SK-N-SH (cell line): ENCODE results near the gene C6orf136. TPM values are rescaled to one million over a fixed set of nuclear protein-coding genes. Genes with fewer than 3 reads are reported as not detected.

Experiments used
- CTCF ChIA-PET: fragments of 300-600, 350-600 bp; formaldehyde crosslinking; extraction: SDS; loops from one replicate; lab custom pipeline; 2021; lab: Yijun Ruan, JAX
- POLR2A ChIA-PET: fragments of 350-600 bp; sonication (Branson Sonifier 250); formaldehyde crosslinking; extraction: SDS; loops from one replicate; lab custom pipeline; 2020; ENCODE audit warnings: antibody characterized with exemption, inconsistent platforms; lab: Yijun Ruan, JAX
- DNase-seq: peaks from one replicate; pipeline ENCODE4 v3.0.0; 2012
- H2AFZ ChIP-seq: fragments of 200-600 bp; sonication (generic); 2 replicates; pipeline ENCODE4 v1.8.1; 2016; ENCODE audit warnings: antibody characterized with exemption, mild to moderate bottlenecking, low read depth
- H3F3A ChIP-seq: fragments of 200-600 bp; sonication (generic); replicated peaks from 2 replicates; pipeline ENCODE3; 2016; ENCODE audit warnings: antibody characterized with exemption, mild to moderate bottlenecking; ENCODE audit not compliant: insufficient read depth
- H3K27ac ChIP-seq, 2 experiments: fragments of 200-500 bp in 1 of 2; fragments of 200-600 bp in 1 of 2; sonication (Bioruptor generic) in 1 of 2; sonication (generic), shearing (Covaris generic) in 1 of 2; 2 replicates each; pipeline versions ENCODE4 v1.5.1 to v1.6.1; 2014 to 2016; ENCODE audit warnings: low read depth in 2 of 2, inconsistent platforms in 1 of 2, low read length in 1 of 2, mild to moderate bottlenecking in 1 of 2, mixed read lengths in 1 of 2
- H3K27me3 ChIP-seq: fragments of 200-600 bp; sonication (generic), shearing (Covaris generic); 2 replicates; pipeline ENCODE4 v1.6.1; 2016; ENCODE audit warnings: mixed run types; ENCODE audit not compliant: insufficient read depth
- H3K36me3 ChIP-seq, 2 experiments: fragments of 200-500 bp in 1 of 2; fragments of 200-600 bp in 1 of 2; sonication (Bioruptor generic) in 1 of 2; sonication (generic) in 1 of 2; replicated peaks in 1 of 2; 2 replicates each; pipeline versions ENCODE3 to v1.5.1; 2014 to 2016; ENCODE audit warnings: low read length in 1 of 2, mild to moderate bottlenecking in 1 of 2; ENCODE audit not compliant: insufficient read depth in 2 of 2, control insufficient read depth in 1 of 2
- H3K4me1 ChIP-seq, 2 experiments: fragments of 200-500 bp in 1 of 2; fragments of 200-600 bp in 1 of 2; sonication (Bioruptor generic) in 1 of 2; sonication (generic), shearing (Covaris generic) in 1 of 2; 2 replicates each; pipeline versions ENCODE4 v1.5.1 to v1.6.1; 2014 to 2016; ENCODE audit warnings: low read depth in 1 of 2, low read length in 1 of 2, mixed run types in 1 of 2; ENCODE audit not compliant: insufficient read depth in 2 of 2, control insufficient read depth in 1 of 2
- H3K4me2 ChIP-seq: fragments of 200-600 bp; sonication (generic), shearing (Covaris generic); 2 replicates; pipeline ENCODE4 v1.6.1; 2017; ENCODE audit warnings: mixed run types
- H3K4me3 ChIP-seq, 2 experiments: fragments of 200-500 bp in 1 of 2; fragments of 200-600 bp in 1 of 2; sonication (Bioruptor generic) in 1 of 2; sonication (generic), shearing (Covaris generic) in 1 of 2; 2 replicates each; pipeline versions ENCODE4 v1.5.1 to v1.8.1; 2014 to 2016; ENCODE audit warnings: low read depth in 2 of 2, inconsistent platforms in 1 of 2, low read length in 1 of 2, mild to moderate bottlenecking in 1 of 2, mixed read lengths in 1 of 2, moderate library complexity in 1 of 2
- H3K79me2 ChIP-seq: fragments of 200-600 bp; sonication (generic); 2 replicates; pipeline ENCODE4 v1.8.1; 2017; ENCODE audit warnings: mild to moderate bottlenecking; ENCODE audit not compliant: insufficient read depth
- H3K9ac ChIP-seq: fragments of 200-600 bp; sonication (generic); 2 replicates; pipeline ENCODE4 v1.6.1; 2017; ENCODE audit warnings: mixed run types
- H3K9me2 ChIP-seq: fragments of 200-600 bp; sonication (generic); 2 replicates; pipeline ENCODE4 v1.6.1; 2017; ENCODE audit warnings: mixed run types
- H3K9me3 ChIP-seq: fragments of 200-600 bp; sonication (generic); 2 replicates; pipeline ENCODE4 v1.6.1; 2017; ENCODE audit warnings: mixed run types, mild to moderate bottlenecking, moderate library complexity
- H4K20me1 ChIP-seq: fragments of 200-600 bp; sonication (generic); 2 replicates; pipeline ENCODE4 v1.6.1; 2017; ENCODE audit warnings: mild to moderate bottlenecking, mixed run types; ENCODE audit not compliant: insufficient read depth
- FOSL2 ChIP-seq: IDR thresholded peaks from 2 replicates; pipeline ENCODE4 v1.4.0; 2012; ENCODE audit warnings: low read depth, mild to moderate bottlenecking, moderate library complexity, borderline replicate concordance
- FOXM1 ChIP-seq: IDR thresholded peaks from 2 replicates; pipeline ENCODE4 v1.4.0; 2012; ENCODE audit warnings: low read depth, mild to moderate bottlenecking
- GABPA ChIP-seq: IDR thresholded peaks from 2 replicates; pipeline ENCODE4 v1.4.0; 2012; ENCODE audit warnings: low read depth, mild to moderate bottlenecking
- NFIC ChIP-seq: IDR thresholded peaks from 2 replicates; pipeline ENCODE4 v1.4.0; 2012; ENCODE audit warnings: borderline replicate concordance
- RXRA ChIP-seq: IDR thresholded peaks from 2 replicates; pipeline ENCODE4 v1.4.0; 2012; ENCODE audit warnings: low read depth, mild to moderate bottlenecking, borderline replicate concordance
- TAF1 ChIP-seq: IDR thresholded peaks from 2 replicates; pipeline ENCODE4 v1.6.1; 2012; ENCODE audit warnings: low read depth, mild to moderate bottlenecking, low read length, moderate library complexity, borderline replicate concordance
- TCF12 ChIP-seq: IDR thresholded peaks from 2 replicates; pipeline ENCODE4 v1.4.0; 2012
- TEAD4 ChIP-seq: IDR thresholded peaks from 2 replicates; pipeline ENCODE4 v1.4.0; 2012; ENCODE audit warnings: mild to moderate bottlenecking, borderline replicate concordance; ENCODE audit not compliant: insufficient read depth
- YY1 ChIP-seq: IDR thresholded peaks from 2 replicates; pipeline ENCODE4 v1.4.0; 2012; ENCODE audit warnings: low read depth, mild to moderate bottlenecking
- WGBS: methylation state at CpG from one replicate; pipeline ENCODE4 v1.1.6; 2017; ENCODE audit warnings: low lambda C conversion rate; 5-methylcytosine and 5-hydroxymethylcytosine counted together
- polyA plus RNA-seq, 3 experiments: library from polyadenylated mRNA; depleted of rRNA; stranded (reverse); fragments of >200 nt; gene quantifications; 2 replicates each; pipeline ENCODE4 v1.2.3, GENCODE V29; 2012
- TF ChIP-seq, protein P1 (sequence below): IDR thresholded peaks from 2 replicates; pipeline ENCODE4 v1.4.0; 2012; ENCODE audit warnings: low read depth, borderline replicate concordance

C6orf136 gene
- polyA plus RNA-seq, 1 of the 3 experiments (the other 2 are of a cell fraction) = 14.3 TPM

GRCh38 chr6:30619561-30619960 lies 27.4 kb upstream of the C6orf136 start:
- no peak for TF ChIP-seq TAF1
- TF ChIP-seq YY1 = no peak
- no peak for TF ChIP-seq RXRA
- TF ChIP-seq NFIC = no peak
- no peak for TF ChIP-seq TEAD4
- TF ChIP-seq FOXM1 = no peak
- TF ChIP-seq FOSL2 = no peak
- TF ChIP-seq GABPA = no peak
- TF ChIP-seq, protein P1, sequence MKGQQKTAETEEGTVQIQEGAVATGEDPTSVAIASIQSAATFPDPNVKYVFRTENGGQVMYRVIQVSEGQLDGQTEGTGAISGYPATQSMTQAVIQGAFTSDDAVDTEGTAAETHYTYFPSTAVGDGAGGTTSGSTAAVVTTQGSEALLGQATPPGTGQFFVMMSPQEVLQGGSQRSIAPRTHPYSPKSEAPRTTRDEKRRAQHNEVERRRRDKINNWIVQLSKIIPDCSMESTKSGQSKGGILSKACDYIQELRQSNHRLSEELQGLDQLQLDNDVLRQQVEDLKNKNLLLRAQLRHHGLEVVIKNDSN = no peak
- no peaks in the 10 kb centered on the region for H3K27me3 ChIP-seq
- 98% methylated on average over 11 of the region's 11 CpGs for WGBS
- H3K79me2 ChIP-seq = peaks cover 56% of the 10 kb centered on the region
- POLR2A ChIA-PET = no interaction called here
- no peak overlapping the region for H3K4me3 ChIP-seq
- peaks cover 4 to 9% of the 10 kb centered on the region in 2 experiments for H3K4me1 ChIP-seq
- DNase-seq = no peak
- H3K9me3 ChIP-seq = no peaks in the 10 kb centered on the region
- no peaks in the 10 kb centered on the region for H4K20me1 ChIP-seq
- H2AFZ ChIP-seq = no peak overlapping the region
- peaks cover 29% of the 10 kb centered on the region for H3F3A ChIP-seq
- CTCF ChIA-PET = interaction anchor here (1.3 to 2.6 kb wide), 2 partner anchors 59 to 102 kb away, joined by 3 to 8 read pairs; no protein-coding TSS in a partner anchor
- no peak overlapping the region; the same call in 1 of the 2 replicates for H3K9ac ChIP-seq
- H3K4me2 ChIP-seq = no peak overlapping the region
- peaks cover 38 to 54% of the 10 kb centered on the region in 2 experiments for H3K36me3 ChIP-seq
- H3K9me2 ChIP-seq = no peaks in the 10 kb centered on the region
- H3K27ac ChIP-seq = no peak overlapping the region

DNA sequence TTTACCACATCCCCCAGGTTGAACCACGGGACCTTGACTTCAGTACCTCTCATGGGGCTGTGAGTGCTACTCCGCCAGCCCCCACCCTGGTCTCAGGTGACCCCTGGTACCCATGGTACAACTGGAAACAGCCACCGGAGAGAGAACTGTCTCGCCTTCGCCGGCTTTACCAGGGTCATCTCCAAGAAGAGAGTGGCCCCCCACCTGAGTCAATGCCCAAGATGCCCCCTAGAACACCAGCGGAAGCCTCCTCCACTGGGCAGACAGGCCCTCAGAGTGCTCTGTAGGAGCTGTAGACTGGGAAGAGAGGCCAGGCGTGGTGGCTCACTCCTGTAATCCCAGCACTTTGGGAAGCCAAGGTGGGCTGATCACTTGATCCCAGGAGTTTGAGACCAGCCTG lies 21.4 kb upstream of the C6orf136 start:
- Histone ChIP-seq H3K79me2 (peaks cover 35% of the 10 kb centered on the region), H3K4me1 (peaks cover 9 to 12% of the 10 kb centered on the region in 2 experiments; a peak in 2 of 4 replicates), H3K9ac (no peak overlapping the region), H3F3A (peaks cover 18% of the 10 kb centered on the region), H2AFZ (no peak overlapping the region), H3K36me3 (peaks cover 28 to 65% of the 10 kb centered on the region in 2 experiments), H3K9me2 (no peaks in the 10 kb centered on the region), H3K27ac (no peak overlapping the region), H3K9me3 (no peaks in the 10 kb centered on the region), H3K4me2 (no peak overlapping the region), H3K27me3 (no peaks in the 10 kb centered on the region), H4K20me1 (no peaks in the 10 kb centered on the region), H3K4me3 (no peak overlapping the region)
- CTCF ChIA-PET = interaction anchor here (1.0 to 1.7 kb wide), 5 partner anchors 15 to 454 kb away, joined by 3 to 5 read pairs (median 3); no protein-coding TSS in a partner anchor
- no peak for TF ChIP-seq TCF12
- DNase-seq = no peak
- 94% methylated on average over 8 of the region's 8 CpGs for WGBS
- POLR2A ChIA-PET = interaction anchor here (1.5 kb wide), 2 partner anchors 8 to 10 kb away, joined by 12 to 14 read pairs; partner anchors contain the start of genes MRPS18B and PPP1R10
